GM21529 (cell line): ENCODE results near the gene MBOAT2.
"Not testable (repeated sequence)": the region's sequence is repeated elsewhere in the genome, so short reads cannot be mapped to it uniquely, and the experiment has no call there.

Experiments used
- ATAC-seq: cut with Tn5 transposase; IDR thresholded peaks from one replicate; pipeline ENCODE4 v1.9.1; 2021; ENCODE audit not compliant: unreplicated experiment

Gene MBOAT2

GRCh38 chr2:8903924-8904323 lies 99.6 kb downstream of the MBOAT2 start:
- not testable (repeated sequence) for ATAC-seq

- not testable (repeated sequence) for ATAC-seq
These were observed 100.7 kb downstream of the MBOAT2 start for GRCh38 chr2:8902757-8903156.

GRCh38 chr2:8897206-8897605 lies 106.3 kb downstream of the MBOAT2 start:
- not testable (repeated sequence) for ATAC-seq

- ATAC-seq: not testable (repeated sequence)
These were observed 106.8 kb downstream of the MBOAT2 start for GRCh38 chr2:8896671-8897070.

GRCh38 chr2:8895087-8895912 lies 108.2 kb downstream of the MBOAT2 start:
- not testable (repeated sequence) for ATAC-seq

GRCh38 chr2:8893978-8894820 lies 109.3 kb downstream of the MBOAT2 start:
- no peak for ATAC-seq

- no peak for ATAC-seq
These were observed 110.0 kb downstream of the MBOAT2 start for GRCh38 chr2:8893474-8893873.

- no peak for ATAC-seq
These were observed 111.4 kb downstream of the MBOAT2 start for GRCh38 chr2:8892111-8892510.

- no peak for ATAC-seq
These were observed 113.5 kb downstream of the MBOAT2 start for GRCh38 chr2:8889978-8890377.

GRCh38 chr2:8888963-8889362 lies 114.5 kb downstream of the MBOAT2 start:
- no peak for ATAC-seq

GRCh38 chr2:8886876-8887275 lies 116.6 kb downstream of the MBOAT2 start:
- ATAC-seq: no peak

- ATAC-seq: no peak
These were observed 117.3 kb downstream of the MBOAT2 start for GRCh38 chr2:8886202-8886518.

- no peak for ATAC-seq
These were observed 117.9 kb downstream of the MBOAT2 start for GRCh38 chr2:8885449-8886201.

- no peak for ATAC-seq
These were observed 118.7 kb downstream of the MBOAT2 start for GRCh38 chr2:8884812-8885211.

- no peak for ATAC-seq
These were observed 121.4 kb downstream of the MBOAT2 start for GRCh38 chr2:8882094-8882493.

- no peak for ATAC-seq
These were observed 125.6 kb downstream of the MBOAT2 start for GRCh38 chr2:8877894-8878293.

- no peak for ATAC-seq
These were observed 126.2 kb downstream of the MBOAT2 start for GRCh38 chr2:8877332-8877731.

GRCh38 chr2:8876628-8877027 lies 126.9 kb downstream of the MBOAT2 start:
- no peak for ATAC-seq

- no peak for ATAC-seq
These were observed 130.6 kb downstream of the MBOAT2 start for GRCh38 chr2:8872821-8873432.

GRCh38 chr2:8870441-8870840 lies 133.0 kb downstream of the MBOAT2 start:
- ATAC-seq: no peak

- ATAC-seq: no peak
These were observed 136.1 kb downstream of the MBOAT2 start for GRCh38 chr2:8867363-8867762.
